GM23338 (cell line): Measurements from ENCODE around the gene LCN6. TPM values are rescaled to one million over a fixed set of nuclear protein-coding genes. Genes with fewer than 3 reads are reported as not detected.

Experiments
- ATAC-seq: fragments of 200-7000 bp; cut with Tn5 transposase; 3 replicates; pipeline ENCODE4 v1.9.1; 2020
- DNase-seq: peaks from one replicate; pipeline ENCODE4 v3.0.0-alpha.2; 2015; ENCODE audit warnings: low spot score
- H2AFZ ChIP-seq: fragments of 200-600 bp; sonication (generic); 2 replicates; pipeline ENCODE4 v1.8.0; 2016; ENCODE audit warnings: antibody characterized with exemption, mild to moderate bottlenecking, moderate library complexity
- H3F3A ChIP-seq: fragments of 200-600 bp; sonication (generic); replicated peaks from 2 replicates; pipeline ENCODE4 v1.8.0; 2017; ENCODE audit warnings: antibody characterized with exemption, mixed run types, low read depth
- H3K27ac ChIP-seq: fragments of 200-600 bp; sonication (generic); 2 replicates; pipeline ENCODE4 v1.6.1; 2016; ENCODE audit warnings: low read depth
- H3K27me3 ChIP-seq: fragments of 200-600 bp; sonication (generic); 2 replicates; pipeline ENCODE4 v1.8.0; 2016; ENCODE audit warnings: mild to moderate bottlenecking, mixed run types, moderate library complexity; ENCODE audit not compliant: insufficient read depth
- H3K36me3 ChIP-seq: fragments of 200-600 bp; sonication (generic); 2 replicates; pipeline ENCODE4 v1.8.0; 2016; ENCODE audit warnings: mild to moderate bottlenecking; ENCODE audit not compliant: insufficient read depth
- H3K4me1 ChIP-seq: fragments of 200-600 bp; sonication (generic); 2 replicates; pipeline ENCODE4 v1.8.0; 2016; ENCODE audit warnings: mild to moderate bottlenecking, moderate library complexity; ENCODE audit not compliant: insufficient read depth
- H3K4me2 ChIP-seq: fragments of 200-600 bp; sonication (generic); 2 replicates; pipeline ENCODE4 v1.7.1; 2017; ENCODE audit warnings: mixed run types
- H3K4me3 ChIP-seq: fragments of 200-600 bp; sonication (generic); 2 replicates; pipeline ENCODE4 v1.6.1; 2016; ENCODE audit warnings: mixed run types
- H3K79me2 ChIP-seq: fragments of 200-600 bp; sonication (generic); replicated peaks from 2 replicates; pipeline ENCODE4 v1.8.0; 2017; ENCODE audit warnings: mild to moderate bottlenecking; ENCODE audit not compliant: insufficient read depth
- H3K9me2 ChIP-seq: fragments of 200-600 bp; sonication (generic); 2 replicates; pipeline ENCODE4 v1.8.0; 2017; ENCODE audit not compliant: insufficient read depth
- H4K20me1 ChIP-seq: fragments of 200-600 bp; sonication (generic); replicated peaks from 2 replicates; pipeline ENCODE4 v1.8.0; 2017; ENCODE audit warnings: mild to moderate bottlenecking; ENCODE audit not compliant: insufficient read depth
- H3K27ac Mint-ChIP-seq: 2 replicates; pipeline ENCODE4 v1.8.0; 2020; ENCODE audit warnings: inconsistent platforms, mild to moderate bottlenecking, moderate library complexity, mixed read lengths
- H3K27me3 Mint-ChIP-seq: 3 replicates; pipeline ENCODE4 v1.8.0; 2022; ENCODE audit warnings: low read depth, mild to moderate bottlenecking, moderate library complexity, mixed read lengths, inconsistent platforms; ENCODE audit not compliant: insufficient read depth, poor library complexity
- H3K36me3 Mint-ChIP-seq: 3 replicates; pipeline ENCODE4 v1.8.0; 2021; ENCODE audit warnings: low read depth, mild to moderate bottlenecking, inconsistent platforms, moderate library complexity, mixed read lengths
- H3K4me1 Mint-ChIP-seq: 3 replicates; pipeline ENCODE4 v1.8.0; 2020; ENCODE audit warnings: mild to moderate bottlenecking, inconsistent platforms, mixed read lengths
- H3K4me3 Mint-ChIP-seq: 3 replicates; pipeline ENCODE4 v1.8.0; 2021; ENCODE audit warnings: moderate library complexity, mild to moderate bottlenecking, inconsistent platforms, mixed read lengths
- H3K9me3 Mint-ChIP-seq: 3 replicates; pipeline ENCODE4 v1.8.0; 2020; ENCODE audit warnings: moderate library complexity, mild to moderate bottlenecking, inconsistent platforms, mixed read lengths
- CREB1 ChIP-seq: fragments of 250-450 bp; sonication (Bioruptor Pico); IDR thresholded peaks from 2 replicates; pipeline ENCODE4 v1.5.0; 2020; ENCODE audit warnings: low read depth, mild to moderate bottlenecking, moderate library complexity
- CTCF ChIP-seq, 2 experiments: fragments of 200-600 bp in 1 of 2; sonication (generic) in 1 of 2; conservative IDR thresholded peaks; 2 replicates each; pipeline versions ENCODE4 v1.5.1 to v1.6.1; 2016 to 2017; ENCODE audit warnings: antibody characterized with exemption in 2 of 2, low read depth in 2 of 2, mild to moderate bottlenecking in 2 of 2, moderate library complexity in 1 of 2
- ETS1 ChIP-seq: IDR thresholded peaks from 2 replicates; pipeline ENCODE4 v1.6.1; 2016; ENCODE audit warnings: antibody characterized with exemption
- EZH2 ChIP-seq: fragments of 200-600 bp; sonication (generic); IDR thresholded peaks from one replicate; pipeline ENCODE4 v1.8.0; 2017; ENCODE audit warnings: antibody characterized with exemption, mild to moderate bottlenecking, low read depth; ENCODE audit not compliant: unreplicated experiment
- EZH2phosphoT487 ChIP-seq: fragments of 200-600 bp; sonication (generic); IDR thresholded peaks from one replicate; pipeline ENCODE4 v1.8.1; 2018; ENCODE audit warnings: antibody characterized with exemption; ENCODE audit not compliant: unreplicated experiment
- JUNB ChIP-seq: IDR thresholded peaks from one replicate; pipeline ENCODE4 v1.6.1; 2016; ENCODE audit warnings: antibody characterized with exemption; ENCODE audit not compliant: unreplicated experiment
- NANOG ChIP-seq: IDR thresholded peaks from 2 replicates; pipeline ENCODE4 v1.6.1; 2016; ENCODE audit warnings: antibody characterized with exemption, borderline replicate concordance
- POLR2AphosphoS5 ChIP-seq: IDR thresholded peaks from 2 replicates; pipeline ENCODE4 v1.6.1; 2016; ENCODE audit warnings: antibody characterized with exemption, low read depth
- REST ChIP-seq: IDR thresholded peaks from one replicate; pipeline ENCODE4 v1.6.1; 2018; ENCODE audit warnings: antibody characterized with exemption; ENCODE audit not compliant: unreplicated experiment
- STAT1 ChIP-seq: IDR thresholded peaks from one replicate; pipeline ENCODE4 v1.6.1; 2016; ENCODE audit warnings: antibody characterized with exemption; ENCODE audit not compliant: unreplicated experiment
- ZNF114 ChIP-seq: fragments of 250-450 bp; sonication (Bioruptor Pico); IDR thresholded peaks from 2 replicates; pipeline ENCODE4 v1.5.0; 2020; ENCODE audit warnings: mild to moderate bottlenecking, moderate library complexity
- ZNF331 ChIP-seq: fragments of 250-450 bp; sonication (Bioruptor Pico); IDR thresholded peaks from 2 replicates; pipeline ENCODE4 v1.5.0; 2020; ENCODE audit warnings: low read depth, mild to moderate bottlenecking, moderate library complexity
- ZNF462 ChIP-seq: fragments of 250-450 bp; sonication (Bioruptor Pico); IDR thresholded peaks from 2 replicates; pipeline ENCODE4 v1.5.0; 2020; ENCODE audit warnings: mild to moderate bottlenecking, moderate library complexity
- polyA plus RNA-seq: library from polyadenylated mRNA; unstranded; fragments of >200 nt; fragmentation: Nextera tagmentation; extraction: Ambion mirVana; gene quantifications from 2 replicates; pipeline ENCODE4 v1.2.1, GENCODE V29; 2016
- total RNA-seq: library from RNA; depleted of rRNA; stranded (reverse); fragments of >200 nt; shearing (Covaris generic); gene quantifications from 2 replicates; pipeline ENCODE4 v1.2.3, GENCODE V29; 2014

Gene LCN6
- total and polyA plus RNA-seq, 2 experiments from 2014 or later, result not detected

GRCh38 chr9:136714893-136715274 lies 33.4 kb downstream of the LCN6 start:
- ATAC-seq (no peak), DNase-seq (no peak)
- H3K4me2 ChIP-seq, result no peak overlapping the region
- H3K4me3 ChIP-seq, result no peak overlapping the region
- peaks cover 10% of the 10 kb centered on the region; the same call in 1 of the 2 replicates for H3K79me2 ChIP-seq
- H3K4me1 ChIP-seq, result peaks cover 4% of the 10 kb centered on the region; the same call in 1 of the 2 replicates
- TF ChIP-seq NANOG (no peak), STAT1 (no peak), ZNF331 (CRISPR knock-in tag) (no peak), POLR2AphosphoS5 (no peak), CREB1 (CRISPR knock-in tag) (no peak), EZH2phosphoT487 (no peak), ETS1 (no peak), CTCF (conservative IDR thresholded peaks at IDR 0.05; ENCODE audit: low read depth in 2 of 2) (no peak), ZNF462 (CRISPR knock-in tag) (no peak), REST (no peak), ZNF114 (CRISPR knock-in tag) (no peak), EZH2 (no peak), JUNB (no peak)
- H3K36me3 Mint-ChIP-seq, result peaks cover 3% of the 10 kb centered on the region; the same call in 2 of the 3 replicates
- H3K27ac Mint-ChIP-seq, result no peak overlapping the region
- no peak overlapping the region for H2AFZ ChIP-seq
- peaks cover 11% of the 10 kb centered on the region for H4K20me1 ChIP-seq
- no peaks in the 10 kb centered on the region for H3K36me3 ChIP-seq
- H3K9me2 ChIP-seq, result no peaks in the 10 kb centered on the region
- peaks cover 13% of the 10 kb centered on the region for H3K27me3 ChIP-seq
- H3K27ac ChIP-seq, result no peak overlapping the region
- H3K4me3 Mint-ChIP-seq, result no peak overlapping the region
- H3K27me3 Mint-ChIP-seq, result peaks cover 25% of the 10 kb centered on the region
- H3K4me1 Mint-ChIP-seq, result peaks cover 5% of the 10 kb centered on the region
- 0 out of 2 replicates have a peak, but pooled peaks cover 7% of the 10 kb centered on the region for H3F3A ChIP-seq
- no peaks in the 10 kb centered on the region for H3K9me3 Mint-ChIP-seq
